Stomach (tissue), 4 donors: ENCODE results near the gene DNAJC25.

ENCODE experiments used
- EP300 ChIP-seq: sonication (generic); formaldehyde crosslinking; IDR thresholded peaks from one replicate; pipeline ENCODE4 v1.6.1; 2017; ENCODE audit warnings: antibody characterized with exemption
- POLR2A ChIP-seq, 4 donors: fragments of 450-650 bp; IDR thresholded peaks; one replicate each; pipeline ENCODE4 v1.6.1; 2016; ENCODE audit warnings: antibody characterized with exemption in 4 of 4, control low read depth in 2 of 4, mild to moderate bottlenecking in 1 of 4, moderate library complexity in 1 of 4
- POLR2AphosphoS5 ChIP-seq, 3 donors: sonication (generic); formaldehyde crosslinking; IDR thresholded peaks; one replicate each; pipeline ENCODE4 v1.6.1; 2016; ENCODE audit warnings: antibody characterized with exemption in 3 of 3
- TF ChIP-seq, protein P1 (sequence below), 7 experiments: fragments of 450-650 bp in 4 of 7; fragments of 200-600 bp in 3 of 7; sonication (generic) in 3 of 7; IDR thresholded peaks; one replicate each; pipeline ENCODE4 v1.5.1; 2016 to 2019; ENCODE audit warnings: antibody characterized with exemption in 7 of 7, control low read depth in 2 of 7, mild to moderate bottlenecking in 1 of 7

DNA sequence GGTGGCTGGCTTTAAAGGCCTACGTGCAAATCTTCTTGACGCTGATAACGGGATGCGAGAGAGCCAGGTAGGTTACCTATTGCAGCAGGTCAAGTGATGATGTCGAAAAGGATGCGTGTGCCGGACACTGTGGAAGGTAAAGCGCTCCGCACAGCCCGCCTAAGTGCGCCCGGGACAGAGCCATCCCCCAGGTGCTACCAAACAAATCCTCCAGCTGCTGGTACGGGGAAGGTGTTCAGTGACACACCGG is 245 bp upstream of the DNAJC25 start:
- TF ChIP-seq, protein P1, sequence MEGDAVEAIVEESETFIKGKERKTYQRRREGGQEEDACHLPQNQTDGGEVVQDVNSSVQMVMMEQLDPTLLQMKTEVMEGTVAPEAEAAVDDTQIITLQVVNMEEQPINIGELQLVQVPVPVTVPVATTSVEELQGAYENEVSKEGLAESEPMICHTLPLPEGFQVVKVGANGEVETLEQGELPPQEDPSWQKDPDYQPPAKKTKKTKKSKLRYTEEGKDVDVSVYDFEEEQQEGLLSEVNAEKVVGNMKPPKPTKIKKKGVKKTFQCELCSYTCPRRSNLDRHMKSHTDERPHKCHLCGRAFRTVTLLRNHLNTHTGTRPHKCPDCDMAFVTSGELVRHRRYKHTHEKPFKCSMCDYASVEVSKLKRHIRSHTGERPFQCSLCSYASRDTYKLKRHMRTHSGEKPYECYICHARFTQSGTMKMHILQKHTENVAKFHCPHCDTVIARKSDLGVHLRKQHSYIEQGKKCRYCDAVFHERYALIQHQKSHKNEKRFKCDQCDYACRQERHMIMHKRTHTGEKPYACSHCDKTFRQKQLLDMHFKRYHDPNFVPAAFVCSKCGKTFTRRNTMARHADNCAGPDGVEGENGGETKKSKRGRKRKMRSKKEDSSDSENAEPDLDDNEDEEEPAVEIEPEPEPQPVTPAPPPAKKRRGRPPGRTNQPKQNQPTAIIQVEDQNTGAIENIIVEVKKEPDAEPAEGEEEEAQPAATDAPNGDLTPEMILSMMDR (IDR thresholded peaks at IDR 0.05) = peak in 1 of 7 experiments; percentile 22
- TF ChIP-seq POLR2A (IDR thresholded peaks at IDR 0.05) = no peak
- no peak for TF ChIP-seq POLR2AphosphoS5 (IDR thresholded peaks at IDR 0.05)
- TF ChIP-seq EP300 = no peak
